ENCODE results near the gene LRRC23. TPM values are rescaled to one million over a fixed set of nuclear protein-coding genes. Genes with fewer than 3 reads are reported as not detected.

Gene LRRC23
- total RNA-seq, 1 experiment from 2014 or later: 10.0 TPM

GRCh38 chr12:6935371-6936193 is 31.0 kb downstream of the LRRC23 start:
- in situ Hi-C loops (cut with HindIII; ENCODE audit: low pct_unique_long_range_greater_than_20kb, low sequenced_read_pairs): no loop called here
- no peak for DNase-seq (ENCODE audit: low read depth, low spot score)

GRCh38 chr12:6936194-6936635 is 31.6 kb downstream of the LRRC23 start:
- in situ Hi-C loops (cut with HindIII; ENCODE audit: low pct_unique_long_range_greater_than_20kb, low sequenced_read_pairs): no loop called here
- DNase-seq (ENCODE audit: low read depth, low spot score): no peak

- in situ Hi-C loops (cut with HindIII; ENCODE audit: low pct_unique_long_range_greater_than_20kb, low sequenced_read_pairs): no loop called here
Measured at GRCh38 chr12:6936636-6937480, 32.2 kb downstream of the LRRC23 start.

GRCh38 chr12:6937481-6938352 is 33.1 kb downstream of the LRRC23 start:
- DNase-seq (ENCODE audit: low read depth, low spot score): peak; percentile 95
- in situ Hi-C loops (cut with HindIII; ENCODE audit: low pct_unique_long_range_greater_than_20kb, low sequenced_read_pairs): no loop called here

More at GRCh38 chr12:6936636-6937480, 32.2 kb downstream of the LRRC23 start:
- DNase-seq (ENCODE audit: low read depth, low spot score): no peak

GRCh38 chr12:6938353-6939190 is 34.0 kb downstream of the LRRC23 start:
- in situ Hi-C loops (cut with HindIII; ENCODE audit: low pct_unique_long_range_greater_than_20kb, low sequenced_read_pairs): no loop called here
- DNase-seq (ENCODE audit: low read depth, low spot score): no peak

GRCh38 chr12:6939191-6939540 is 34.5 kb downstream of the LRRC23 start:
- in situ Hi-C loops (cut with HindIII; ENCODE audit: low pct_unique_long_range_greater_than_20kb, low sequenced_read_pairs): no loop called here
- no peak for DNase-seq (ENCODE audit: low read depth, low spot score)

GRCh38 chr12:6941267-6941666 is 36.6 kb downstream of the LRRC23 start:
- DNase-seq (ENCODE audit: low read depth, low spot score): no peak
- in situ Hi-C loops (cut with HindIII; ENCODE audit: low pct_unique_long_range_greater_than_20kb, low sequenced_read_pairs): no loop called here

- in situ Hi-C loops (cut with HindIII; ENCODE audit: low pct_unique_long_range_greater_than_20kb, low sequenced_read_pairs): no loop called here
- no peak for DNase-seq (ENCODE audit: low read depth, low spot score)
Measured at GRCh38 chr12:6941782-6942181, 37.2 kb downstream of the LRRC23 start.

- in situ Hi-C loops (cut with HindIII; ENCODE audit: low pct_unique_long_range_greater_than_20kb, low sequenced_read_pairs): no loop called here
- no peak for DNase-seq (ENCODE audit: low read depth, low spot score)
Measured at GRCh38 chr12:6942331-6942665, 37.7 kb downstream of the LRRC23 start.

- peak; percentile 93 for DNase-seq (ENCODE audit: low read depth, low spot score)
- in situ Hi-C loops (cut with HindIII; ENCODE audit: low pct_unique_long_range_greater_than_20kb, low sequenced_read_pairs): no loop called here
Measured at GRCh38 chr12:6943389-6943721, 38.7 kb downstream of the LRRC23 start.

- in situ Hi-C loops (cut with HindIII; ENCODE audit: low pct_unique_long_range_greater_than_20kb, low sequenced_read_pairs): no loop called here
- peak; percentile 97 for DNase-seq (ENCODE audit: low read depth, low spot score)
Measured at GRCh38 chr12:6943722-6944380, 39.2 kb downstream of the LRRC23 start, which contains the start of the genes C12orf57 and RNU7-1. Gene C12orf57, plus strand, starts transcription at chr12:6944022. Its CDS starts 100 bp downstream, at chr12:6944122. Gene RNU7-1, plus strand, starts transcription at chr12:6943816.

- DNase-seq (ENCODE audit: low read depth, low spot score): peak; percentile 97
- in situ Hi-C loops (cut with HindIII; ENCODE audit: low pct_unique_long_range_greater_than_20kb, low sequenced_read_pairs): no loop called here
Measured at GRCh38 chr12:6944381-6945186, 40.0 kb downstream of the LRRC23 start.

- DNase-seq (ENCODE audit: low read depth, low spot score): no peak
- in situ Hi-C loops (cut with HindIII; ENCODE audit: low pct_unique_long_range_greater_than_20kb, low sequenced_read_pairs): no loop called here
Measured at GRCh38 chr12:6945613-6946012, 41.0 kb downstream of the LRRC23 start.

- in situ Hi-C loops (cut with HindIII; ENCODE audit: low pct_unique_long_range_greater_than_20kb, low sequenced_read_pairs): no loop called here
- DNase-seq (ENCODE audit: low read depth, low spot score): no peak
Measured at GRCh38 chr12:6946033-6946919, 41.7 kb downstream of the LRRC23 start.

GRCh38 chr12:6946920-6947374 is 42.3 kb downstream of the LRRC23 start:
- in situ Hi-C loops (cut with HindIII; ENCODE audit: low pct_unique_long_range_greater_than_20kb, low sequenced_read_pairs): no loop called here

More at GRCh38 chr12:6946920-6947374, 42.3 kb downstream of the LRRC23 start:
- DNase-seq (ENCODE audit: low read depth, low spot score): no peak

All from SK-MEL-5 (cell line).